HG03175 (cell line): ENCODE measurements around the gene HSD17B8.

Experiments used
- ATAC-seq: cut with Tn5 transposase; IDR thresholded peaks from one replicate; pipeline ENCODE4 v1.9.1; 2021; ENCODE audit warnings: mild to moderate bottlenecking, moderate library complexity; ENCODE audit not compliant: unreplicated experiment

Gene HSD17B8

DNA sequence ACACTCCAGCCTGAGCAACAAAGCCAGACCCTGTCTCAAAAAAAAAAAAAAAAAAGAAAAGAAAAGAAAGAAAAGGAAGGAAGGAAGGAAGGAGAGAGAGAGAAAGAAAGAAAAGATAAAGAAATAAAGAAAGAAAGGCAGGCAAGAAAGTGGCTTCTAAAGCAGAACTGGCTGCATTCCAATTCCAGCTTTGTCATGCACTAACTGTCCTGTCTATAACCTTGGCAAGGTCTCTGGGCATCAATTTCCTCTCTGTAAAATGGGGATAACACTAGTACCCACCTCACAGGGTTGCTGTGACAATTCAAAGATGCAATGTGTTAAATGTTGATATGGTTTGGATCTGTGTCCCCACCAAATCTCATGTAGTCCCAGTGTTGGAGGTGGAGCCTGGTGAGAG lies 31.9 kb downstream of the HSD17B8 start:
- ATAC-seq, result no peak

- no peak for ATAC-seq
These were observed 32.4 kb downstream of the HSD17B8 start for GRCh38 chr6:33236852-33237251.

GRCh38 chr6:33237741-33238140 lies 33.3 kb downstream of the HSD17B8 start:
- no peak for ATAC-seq

DNA sequence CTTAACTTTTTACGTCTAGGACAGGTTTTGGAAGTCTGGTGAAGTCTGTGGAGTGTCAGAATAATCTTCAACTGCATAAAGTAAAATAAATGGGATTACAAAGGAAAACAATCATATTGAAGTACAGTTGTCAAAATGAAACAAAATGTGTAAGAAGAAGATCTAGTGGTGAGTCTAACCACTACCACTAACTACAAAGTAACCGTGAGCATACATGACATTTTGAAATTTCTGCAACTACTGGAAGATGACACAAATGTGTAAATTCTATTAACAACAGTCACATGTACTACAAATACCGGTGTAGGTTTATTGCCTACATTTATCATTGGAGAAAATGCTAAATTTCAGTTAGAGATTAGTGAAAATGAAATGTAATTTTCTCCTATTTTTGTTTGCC lies 37.5 kb downstream of the HSD17B8 start:
- no peak for ATAC-seq

DNA sequence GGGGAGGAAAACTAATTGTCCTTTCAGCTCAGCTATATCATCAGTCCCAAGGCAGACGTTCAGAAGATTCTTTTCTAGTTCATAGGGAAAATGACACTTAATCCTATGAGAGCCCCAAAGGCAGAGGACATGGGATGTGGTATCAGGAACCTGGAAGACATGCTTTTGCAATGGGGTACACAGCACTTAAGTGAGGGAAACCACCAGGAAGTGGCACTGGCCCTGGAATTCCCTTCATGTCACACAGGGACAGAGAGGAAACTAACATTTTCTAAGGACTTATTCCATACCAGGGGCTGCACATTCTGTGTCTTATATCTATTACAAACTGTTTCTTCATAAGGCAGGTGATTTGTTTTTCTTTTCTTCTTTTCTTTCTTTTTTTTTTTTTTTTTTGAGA lies 39.0 kb downstream of the HSD17B8 start:
- no peak for ATAC-seq

DNA sequence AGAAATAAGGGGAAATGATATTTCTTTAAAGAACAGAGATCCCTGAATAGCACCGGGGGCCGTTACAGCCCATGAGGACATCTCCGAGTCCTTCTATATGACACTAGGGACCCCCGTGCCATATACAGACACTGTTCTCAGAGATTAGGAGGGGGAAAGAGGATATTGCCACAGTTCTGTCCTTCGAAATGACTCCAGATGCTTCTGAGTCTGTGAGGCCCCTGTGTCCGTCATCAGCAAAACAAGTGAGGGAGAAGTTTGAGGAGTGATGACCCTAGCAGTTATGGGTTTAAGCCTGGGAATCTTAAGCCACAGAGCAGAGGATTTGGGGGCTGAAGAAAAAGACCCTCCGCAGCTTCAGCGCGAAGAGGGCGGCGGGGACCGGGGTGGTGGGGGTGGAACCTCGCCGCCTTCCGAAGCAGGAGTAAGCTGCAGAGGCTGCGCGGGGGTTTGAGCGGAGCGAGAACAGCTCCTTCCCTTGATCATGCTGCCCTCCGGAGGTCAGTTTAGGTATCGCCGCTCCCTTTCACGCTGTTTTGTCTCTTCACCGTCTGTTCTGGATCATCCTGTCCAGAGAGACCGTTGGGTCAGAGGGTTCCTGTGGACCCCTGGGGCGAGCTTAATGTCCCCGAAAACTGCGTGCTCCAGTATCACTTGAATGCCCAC lies 43.7 kb downstream of the HSD17B8 start:
- ATAC-seq, result peak; percentile 25

GRCh38 chr6:33248643-33248931 lies 44.1 kb downstream of the HSD17B8 start:
- no peak for ATAC-seq

- peak; percentile 91 for ATAC-seq
These were observed 44.7 kb downstream of the HSD17B8 start for GRCh38 chr6:33248932-33249731.

- no peak for ATAC-seq
These were observed 45.5 kb downstream of the HSD17B8 start for GRCh38 chr6:33249732-33250630.

DNA sequence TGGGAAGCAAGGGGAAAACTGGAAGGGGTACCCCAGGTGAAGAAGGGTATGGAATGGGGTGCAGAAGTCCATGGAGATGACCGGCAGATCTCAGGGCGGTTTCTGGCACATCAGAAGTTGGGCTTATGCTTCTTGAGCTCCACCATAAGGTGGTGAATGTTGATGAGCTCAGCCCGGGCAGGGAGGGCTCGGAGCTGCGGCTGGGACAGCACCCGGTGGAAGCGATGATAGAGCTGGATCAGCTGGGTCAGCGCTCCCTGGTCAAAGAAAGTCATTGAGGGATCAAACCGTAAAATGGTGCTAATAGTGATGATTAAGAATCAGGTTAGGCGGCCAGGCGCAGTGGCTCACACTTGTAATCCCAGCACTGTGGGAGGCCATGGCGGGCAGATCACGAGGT lies 46.3 kb downstream of the HSD17B8 start:
- no peak for ATAC-seq

DNA sequence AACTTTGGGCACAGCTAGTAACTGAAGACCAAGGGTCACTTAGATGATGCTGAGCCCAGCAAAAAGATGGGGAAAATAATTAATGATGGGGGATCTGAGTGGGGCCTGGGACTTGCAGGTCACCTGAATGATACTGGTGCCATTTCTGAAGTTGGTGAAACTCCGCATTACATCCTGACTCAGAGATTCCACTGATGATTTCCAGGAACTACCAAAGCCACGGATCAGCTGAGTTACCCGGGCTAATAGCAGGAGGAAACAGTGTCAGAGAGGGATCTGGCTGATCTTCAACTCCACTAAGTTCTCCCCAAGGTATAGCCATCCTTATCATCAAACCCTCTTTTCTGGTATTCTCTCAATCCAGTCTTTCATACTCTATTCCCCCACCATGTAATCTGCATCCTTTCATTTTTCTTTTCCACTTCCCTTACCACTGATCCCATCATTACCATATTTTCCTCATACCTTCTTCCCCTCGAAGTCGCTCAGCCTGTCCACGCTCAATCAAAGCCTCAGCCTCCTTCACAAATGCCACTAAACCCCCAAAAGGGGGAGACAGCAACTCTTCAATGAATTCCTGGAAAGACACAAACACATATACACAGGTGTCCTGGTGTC lies 47.0 kb downstream of the HSD17B8 start:
- ATAC-seq, result no peak

- no peak for ATAC-seq
These were observed 48.3 kb downstream of the HSD17B8 start for GRCh38 chr6:33252759-33253158.

DNA sequence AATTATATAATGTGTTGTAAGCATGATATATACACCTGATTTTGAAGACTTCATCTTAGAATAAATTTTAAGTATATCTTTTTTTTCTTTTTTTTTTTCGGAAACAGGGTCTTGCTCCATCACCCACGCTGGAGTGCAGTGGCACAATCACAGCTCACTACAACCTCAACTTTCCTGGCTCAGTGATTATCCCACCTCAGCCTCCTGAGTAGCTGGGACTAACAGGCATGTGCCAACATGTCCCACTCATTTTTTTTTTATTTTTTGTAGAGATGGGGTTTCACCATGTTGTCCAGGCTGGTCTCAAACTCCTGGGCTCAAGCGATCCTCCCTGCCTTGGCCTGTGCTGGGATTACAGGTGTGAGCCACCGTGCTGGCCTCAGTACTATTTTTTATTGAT lies 50.1 kb downstream of the HSD17B8 start:
- no peak for ATAC-seq
